ENCODE measurements around the gene HS6ST2.

DNA sequence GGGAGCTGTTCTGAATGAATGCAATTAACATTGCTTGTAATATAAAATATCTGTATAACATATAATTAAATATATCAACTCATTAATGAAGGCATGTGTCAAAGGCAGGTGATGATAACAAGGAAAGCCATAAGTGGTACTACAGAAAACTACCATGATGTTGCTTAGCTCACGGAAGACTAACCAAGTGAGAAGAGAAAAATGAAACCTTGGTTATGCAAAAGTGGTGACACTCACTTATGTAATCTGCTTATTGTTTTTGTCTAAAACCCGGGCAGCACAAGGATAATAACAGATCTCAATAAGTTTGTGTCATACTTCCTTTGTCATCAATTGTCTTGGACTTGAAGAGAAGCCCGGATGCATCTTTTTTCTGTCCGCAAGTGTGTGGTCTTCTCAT lies 156.4 kb downstream of the HS6ST2 start:
- no peak for TF ChIP-seq CTCF (IDR thresholded peaks at IDR 0.05)
- no peak for TF ChIP-seq EP300 (IDR thresholded peaks at IDR 0.05)

Data from tibial nerve (tissue), 4 donors.